GM23248 (cell line): ENCODE results near the gene PROK1.

Source experiments
- EZH2 ChIP-seq: fragments of 200-600 bp; sonication (generic); IDR thresholded peaks from 2 replicates; pipeline ENCODE4 v1.6.1; 2018; ENCODE audit warnings: antibody characterized with exemption, mild to moderate bottlenecking; ENCODE audit not compliant: insufficient read depth, poor library complexity, severe bottlenecking
- EZH2phosphoT487 ChIP-seq: fragments of 200-600 bp; sonication (generic); IDR thresholded peaks from 2 replicates; pipeline ENCODE4 v1.6.1; 2018; ENCODE audit warnings: antibody characterized with exemption, moderate library complexity, mild to moderate bottlenecking, low read depth; ENCODE audit not compliant: insufficient read depth

GRCh38 chr1:110504226-110504625 is 53.3 kb downstream of the PROK1 start:
- TF ChIP-seq EZH2 (no peak), EZH2phosphoT487 (no peak)
